Loucy (cell line): ENCODE data around the gene ARHGAP45.
A peak's percentile ranks its signal among the peaks of the same experiment; 100 is the strongest.
"Not testable (repeated sequence)": the region's sequence is repeated elsewhere in the genome, so short reads cannot be mapped to it uniquely, and the experiment has no call there.

ENCODE experiments used
- H2AFZ ChIP-seq: fragments of 200-600 bp; sonication (generic); 2 replicates; pipeline ENCODE4 v1.6.0; 2016; ENCODE audit warnings: antibody characterized with exemption, mild to moderate bottlenecking, low read length, moderate library complexity
- H3F3A ChIP-seq: fragments of 200-600 bp; 2 replicates; pipeline ENCODE4 v1.6.0; 2016; ENCODE audit warnings: antibody characterized with exemption, low read depth, mild to moderate bottlenecking
- H3K27me3 ChIP-seq: fragments of 200-600 bp; sonication (generic); 2 replicates; pipeline ENCODE4 v1.6.1; 2014; ENCODE audit warnings: low read length, mild to moderate bottlenecking; ENCODE audit not compliant: insufficient read depth, poor library complexity, severe bottlenecking
- H3K36me3 ChIP-seq: fragments of 200-600 bp; sonication (generic); 2 replicates; pipeline ENCODE4 v1.6.1; 2016; ENCODE audit warnings: low read length; ENCODE audit not compliant: insufficient read depth
- H3K4me1 ChIP-seq: fragments of 200-600 bp; sonication (generic); 2 replicates; pipeline ENCODE4 v1.5.1; 2014; ENCODE audit warnings: low read length, mild to moderate bottlenecking; ENCODE audit not compliant: insufficient read depth, poor library complexity, severe bottlenecking
- H3K4me2 ChIP-seq: fragments of 200-600 bp; sonication (generic); 2 replicates; pipeline ENCODE4 v1.6.0; 2014; ENCODE audit warnings: antibody characterized with exemption, low read length, low read depth, mild to moderate bottlenecking; ENCODE audit not compliant: poor library complexity, severe bottlenecking
- H3K4me3 ChIP-seq: fragments of 200-600 bp; sonication (generic); 2 replicates; pipeline ENCODE4 v1.5.1; 2014; ENCODE audit warnings: low read length, mild to moderate bottlenecking, mixed read lengths; ENCODE audit not compliant: poor library complexity, severe bottlenecking
- H3K79me2 ChIP-seq: fragments of 200-600 bp; sonication (generic); 2 replicates; pipeline ENCODE4 v1.6.1; 2014; ENCODE audit warnings: low read length; ENCODE audit not compliant: insufficient read depth
- H3K9ac ChIP-seq: fragments of 200-600 bp; sonication (generic); 2 replicates; pipeline ENCODE4 v1.6.0; 2014; ENCODE audit warnings: mild to moderate bottlenecking, low read depth, low read length, moderate library complexity; ENCODE audit not compliant: poor library complexity, severe bottlenecking
- H3K9me2 ChIP-seq: fragments of 200-600 bp; sonication (generic); replicated peaks from 2 replicates; pipeline ENCODE4 v1.6.1; 2016; ENCODE audit warnings: low read depth, low read length, mixed read lengths
- H3K9me3 ChIP-seq: fragments of 200-600 bp; sonication (generic); 2 replicates; pipeline ENCODE4 v1.6.1; 2014; ENCODE audit warnings: mild to moderate bottlenecking, antibody characterized with exemption, low read length, low read depth; ENCODE audit not compliant: insufficient read depth
- H4K20me1 ChIP-seq: fragments of 200-600 bp; sonication (generic); 2 replicates; pipeline ENCODE4 v1.6.0; 2014; ENCODE audit warnings: antibody characterized with exemption, low read length, mild to moderate bottlenecking; ENCODE audit not compliant: insufficient read depth, poor library complexity, severe bottlenecking
- EZH2phosphoT487 ChIP-seq: fragments of 200-600 bp; IDR thresholded peaks from 2 replicates; pipeline ENCODE4 v1.6.1; 2018; ENCODE audit warnings: antibody characterized with exemption, mild to moderate bottlenecking, moderate library complexity, borderline replicate concordance
- TF ChIP-seq, protein P1 (sequence below): fragments of 200-600 bp; sonication (generic); conservative IDR thresholded peaks from 2 replicates; pipeline ENCODE4 v1.5.1; 2014; ENCODE audit warnings: mild to moderate bottlenecking, antibody characterized with exemption, low read length

Gene ARHGAP45

DNA sequence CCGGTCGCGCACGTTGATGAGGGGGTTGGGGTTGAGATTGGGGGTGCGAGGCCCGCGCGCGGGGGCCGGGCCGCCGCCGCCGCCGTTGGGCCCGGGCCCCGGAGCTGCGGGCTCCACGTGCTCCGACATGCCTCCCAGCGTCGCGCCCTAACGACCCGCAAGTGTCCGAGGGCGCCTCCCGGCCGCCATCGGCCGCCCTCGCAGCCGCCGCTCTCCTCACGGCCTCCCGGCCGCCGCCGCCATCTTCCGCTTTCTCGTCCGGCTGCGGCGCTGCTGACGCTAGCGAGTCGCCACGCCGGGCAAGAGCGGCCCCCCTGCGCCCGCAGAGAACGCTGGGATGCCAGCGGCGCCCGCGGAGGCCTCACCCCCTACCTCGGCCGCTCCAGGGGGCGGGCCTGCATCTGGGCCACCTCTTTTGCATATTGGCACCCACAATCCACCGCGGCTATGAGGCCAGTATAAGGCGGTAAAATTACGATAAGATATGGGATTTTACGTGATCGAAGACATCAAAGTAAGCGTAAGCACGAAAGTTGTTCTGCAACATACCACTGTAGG lies 46.0 kb upstream of the ARHGAP45 start, which contains the start of gene TMEM259:
Gene TMEM259, minus strand, starts transcription at position 256 of the 558 bp plus-strand sequence. Its CDS starts 127 bp downstream, at position 129.
- peak within 1 kb of the TSS; percentile 97 for H3K9ac ChIP-seq
- H4K20me1 ChIP-seq: peaks cover 48% of the 10 kb centered on the region
- peak within 1 kb of the TSS; percentile 99 for H3K4me3 ChIP-seq
- H3K9me3 ChIP-seq: no peaks in the 10 kb centered on the region
- peaks cover 4% of the 10 kb centered on the region for H3K27me3 ChIP-seq
- no peaks in the 10 kb centered on the region for H3K36me3 ChIP-seq
- peaks cover 50% of the 10 kb centered on the region for H3K79me2 ChIP-seq
- peak within 1 kb of the TSS; percentile 97 for H3K4me2 ChIP-seq
- H3F3A ChIP-seq: peaks cover 15% of the 10 kb centered on the region; the same call in 1 of the 2 replicates
- H3K4me1 ChIP-seq: peaks cover 26% of the 10 kb centered on the region
- peak within 1 kb of the TSS; percentile 35; the same call in 1 of the 2 replicates for H2AFZ ChIP-seq
- no peak for TF ChIP-seq EZH2phosphoT487
- TF ChIP-seq, protein P1, sequence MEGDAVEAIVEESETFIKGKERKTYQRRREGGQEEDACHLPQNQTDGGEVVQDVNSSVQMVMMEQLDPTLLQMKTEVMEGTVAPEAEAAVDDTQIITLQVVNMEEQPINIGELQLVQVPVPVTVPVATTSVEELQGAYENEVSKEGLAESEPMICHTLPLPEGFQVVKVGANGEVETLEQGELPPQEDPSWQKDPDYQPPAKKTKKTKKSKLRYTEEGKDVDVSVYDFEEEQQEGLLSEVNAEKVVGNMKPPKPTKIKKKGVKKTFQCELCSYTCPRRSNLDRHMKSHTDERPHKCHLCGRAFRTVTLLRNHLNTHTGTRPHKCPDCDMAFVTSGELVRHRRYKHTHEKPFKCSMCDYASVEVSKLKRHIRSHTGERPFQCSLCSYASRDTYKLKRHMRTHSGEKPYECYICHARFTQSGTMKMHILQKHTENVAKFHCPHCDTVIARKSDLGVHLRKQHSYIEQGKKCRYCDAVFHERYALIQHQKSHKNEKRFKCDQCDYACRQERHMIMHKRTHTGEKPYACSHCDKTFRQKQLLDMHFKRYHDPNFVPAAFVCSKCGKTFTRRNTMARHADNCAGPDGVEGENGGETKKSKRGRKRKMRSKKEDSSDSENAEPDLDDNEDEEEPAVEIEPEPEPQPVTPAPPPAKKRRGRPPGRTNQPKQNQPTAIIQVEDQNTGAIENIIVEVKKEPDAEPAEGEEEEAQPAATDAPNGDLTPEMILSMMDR: no peak
- H3K9me2 ChIP-seq: no peaks in the 10 kb centered on the region

DNA sequence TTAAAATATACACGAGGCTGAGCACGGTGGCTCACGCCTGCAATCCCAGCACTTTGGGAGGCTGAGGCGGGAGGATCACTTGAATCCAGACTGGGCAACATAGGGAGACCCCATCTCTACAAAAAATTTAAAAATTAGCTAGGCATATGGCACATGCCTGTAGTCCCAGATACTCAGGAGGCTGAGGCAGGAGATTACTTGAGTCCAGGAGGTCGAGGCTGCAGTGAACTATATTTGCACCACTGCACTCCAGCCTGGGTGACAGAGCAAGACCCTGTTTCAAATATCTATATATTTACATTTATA lies 43.1 kb upstream of the ARHGAP45 start:
- H3K9me3 ChIP-seq, H3K4me2 ChIP-seq, H3K9me2 ChIP-seq, H3K27me3 ChIP-seq, H2AFZ ChIP-seq, H3K36me3 ChIP-seq, H3K4me1 ChIP-seq, H3K9ac ChIP-seq, H3K4me3 ChIP-seq: not testable (repeated sequence)
- Histone ChIP-seq H3K79me2 (peaks cover 46% of the 10 kb centered on the region), H4K20me1 (peaks cover 40% of the 10 kb centered on the region), H3F3A (peaks cover 20% of the 10 kb centered on the region; the same call in 1 of the 2 replicates)

DNA sequence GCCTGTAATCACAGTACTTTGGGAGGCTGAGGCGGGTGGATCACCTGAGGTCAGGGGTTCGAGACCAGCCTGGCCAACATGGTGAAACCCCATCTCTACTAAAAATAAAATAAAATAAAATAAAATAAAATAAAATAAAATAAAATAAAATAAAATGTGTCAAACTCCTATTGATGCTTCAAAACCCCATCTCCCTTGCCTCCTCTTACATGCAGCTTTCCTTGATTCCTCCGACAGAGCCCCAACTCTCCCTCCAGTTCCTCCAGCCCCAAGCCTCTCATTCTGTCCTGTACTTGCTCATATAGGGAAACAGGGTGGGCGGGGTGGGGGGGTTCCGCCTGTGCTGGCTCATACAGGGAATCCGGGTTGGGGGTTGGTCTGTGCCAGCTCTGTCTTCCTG lies 41.9 kb upstream of the ARHGAP45 start:
- H3F3A ChIP-seq: peaks cover 20% of the 10 kb centered on the region; the same call in 1 of the 2 replicates
- not testable (repeated sequence) for H3K9me2 ChIP-seq, H3K4me3 ChIP-seq, H2AFZ ChIP-seq, H3K27me3 ChIP-seq, H3K9me3 ChIP-seq, H3K36me3 ChIP-seq, H3K9ac ChIP-seq, H3K4me2 ChIP-seq, H3K4me1 ChIP-seq
- H3K79me2 ChIP-seq: peaks cover 46% of the 10 kb centered on the region
- peaks cover 40% of the 10 kb centered on the region for H4K20me1 ChIP-seq

DNA sequence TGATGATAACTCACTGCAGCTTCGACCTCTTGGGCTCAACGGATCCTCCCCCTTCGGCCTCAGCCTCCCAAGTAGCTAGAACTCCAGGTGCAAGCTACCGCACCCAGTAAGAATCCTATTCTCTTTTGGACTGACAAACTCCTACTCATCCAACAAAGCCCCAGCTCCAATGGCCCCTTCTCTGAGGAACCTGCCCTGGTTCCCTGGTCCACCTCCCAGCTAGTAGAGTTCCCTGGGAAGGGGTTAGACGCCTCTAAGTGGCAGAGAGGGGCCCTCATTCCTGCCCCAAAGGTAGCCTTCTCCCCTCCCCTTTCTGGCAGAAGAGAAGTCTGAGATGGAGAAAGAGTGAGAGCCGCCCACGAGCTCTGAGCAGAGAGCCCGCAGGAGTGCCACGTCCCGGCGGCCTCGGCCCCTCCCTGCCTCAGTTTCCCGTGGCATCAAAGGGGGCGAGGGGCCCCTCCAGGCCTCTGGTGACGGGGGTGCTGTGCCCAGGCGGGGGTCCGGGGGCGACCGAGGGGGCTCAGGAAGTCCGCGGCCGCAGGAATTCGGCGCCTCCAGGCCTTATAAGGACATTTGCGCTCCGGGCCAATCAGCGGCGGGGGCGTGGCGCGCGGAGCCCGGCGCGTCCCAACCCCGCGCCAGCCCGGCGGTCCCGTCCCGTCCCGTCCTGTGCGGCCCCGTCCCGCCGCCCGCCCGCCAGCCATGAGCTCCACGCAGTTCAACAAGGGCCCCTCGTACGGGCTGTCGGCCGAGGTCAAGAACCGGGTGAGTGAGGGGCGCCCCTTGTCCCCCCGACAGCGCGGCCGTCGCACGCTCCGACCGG lies 40.8 kb upstream of the ARHGAP45 start, which contains the start of gene CNN2:
Gene CNN2, plus strand, starts transcription at position 649 of the 823 bp plus-strand sequence. Its CDS starts 54 bp downstream, at position 703.
- Histone ChIP-seq H4K20me1 (peaks cover 44% of the 10 kb centered on the region), H3K27me3 (no peaks in the 10 kb centered on the region), H2AFZ (peak within 1 kb of the TSS; percentile 83), H3K4me1 (peaks cover 8% of the 10 kb centered on the region), H3K36me3 (peaks cover 10% of the 10 kb centered on the region; the same call in 1 of the 2 replicates), H3K9me3 (no peaks in the 10 kb centered on the region), H3K4me3 (peak within 1 kb of the TSS; percentile 98), H3F3A (peaks cover 20% of the 10 kb centered on the region; the same call in 1 of the 2 replicates), H3K9me2 (no peaks in the 10 kb centered on the region), H3K79me2 (peaks cover 48% of the 10 kb centered on the region), H3K9ac (peak within 1 kb of the TSS; percentile 92), H3K4me2 (peak within 1 kb of the TSS; percentile 86)
- TF ChIP-seq, protein P1: no peak
- no peak for TF ChIP-seq EZH2phosphoT487
